ENCODE measurements around the gene KRTAP10-10. TPM values are rescaled to one million over a fixed set of nuclear protein-coding genes. Genes with fewer than 3 reads are reported as not detected.
"Not testable (repeated sequence)": the region's sequence is repeated elsewhere in the genome, so short reads cannot be mapped to it uniquely, and the experiment has no call there.

Gene KRTAP10-10
- total RNA-seq, 2 donors from 2014 or later, result not detected

DNA sequence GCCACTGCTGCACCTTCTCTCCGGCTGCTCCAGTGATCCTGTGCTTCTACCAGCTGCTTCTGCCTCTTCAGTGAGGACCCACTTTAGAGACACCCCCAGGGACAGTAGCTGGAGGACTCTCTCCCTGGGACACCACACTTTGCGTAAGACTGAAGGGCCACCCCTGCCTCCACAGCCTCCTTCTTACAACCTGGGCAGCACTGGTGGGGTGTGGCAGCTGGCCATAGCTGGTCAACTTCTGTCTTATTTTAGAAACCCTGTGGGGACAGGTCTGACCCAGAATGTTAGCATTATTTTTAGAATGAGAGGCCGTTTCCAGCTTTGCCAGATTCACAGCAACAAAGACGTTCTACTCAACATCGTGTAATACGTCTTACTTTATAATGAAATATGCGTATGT is 11.4 kb upstream of the KRTAP10-10 start:
- ATAC-seq (no peak), DNase-seq (ENCODE audit: low spot score) (no peak)
- H3K27me3 Mint-ChIP-seq, result no peaks in the 10 kb centered on the region
- H3K27ac Mint-ChIP-seq, result no peak overlapping the region
- peaks cover 31% of the 10 kb centered on the region for H3K9me3 Mint-ChIP-seq
- peaks cover 22 to 29% of the 10 kb centered on the region in 2 donors for H3K4me1 Mint-ChIP-seq (ENCODE audit: low read depth in 2 of 2)
- peaks cover 39% of the 10 kb centered on the region for H3K36me3 Mint-ChIP-seq
- H3K4me3 Mint-ChIP-seq, result no peak overlapping the region

DNA sequence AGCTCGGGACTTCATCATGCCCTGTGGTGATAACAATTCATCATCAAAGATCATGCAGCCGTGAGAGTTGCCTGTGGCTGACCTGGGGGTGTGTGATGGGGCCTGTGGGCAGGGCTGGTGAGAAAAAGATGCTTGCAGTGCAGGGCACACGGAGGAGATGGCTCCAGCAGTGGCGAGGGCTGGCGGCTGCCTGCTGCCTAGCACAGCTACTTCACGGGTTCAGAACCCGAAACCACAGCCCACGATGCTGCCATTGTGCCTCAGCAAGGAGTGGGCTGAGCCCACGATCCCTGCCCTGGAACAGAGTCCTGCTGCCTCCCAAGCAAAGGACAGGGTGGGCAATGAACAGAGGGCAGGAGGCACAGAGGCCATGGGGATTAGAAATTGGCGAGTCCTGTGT is 10.9 kb upstream of the KRTAP10-10 start:
- Mint-ChIP-seq H3K36me3 (peaks cover 42% of the 10 kb centered on the region), H3K4me1 (ENCODE audit: low read depth in 2 of 2) (peaks cover 24 to 30% of the 10 kb centered on the region in 2 donors), H3K9me3 (peaks cover 35% of the 10 kb centered on the region), H3K4me3 (no peak overlapping the region), H3K27ac (no peak overlapping the region), H3K27me3 (no peaks in the 10 kb centered on the region)
- peak; percentile 70 to 75 for ATAC-seq
- no peak for DNase-seq (ENCODE audit: low spot score)

- no peak within 1 kb of the TSS for H3K27ac Mint-ChIP-seq
- peak within 1 kb of the TSS; percentile 25 for H3K4me3 Mint-ChIP-seq
- peaks cover 39% of the 10 kb centered on the region for H3K9me3 Mint-ChIP-seq
- no peaks in the 10 kb centered on the region for H3K27me3 Mint-ChIP-seq
- peaks cover 46% of the 10 kb centered on the region for H3K36me3 Mint-ChIP-seq
- no peak for DNase-seq (ENCODE audit: low spot score)
- no peak for ATAC-seq
- H3K4me1 Mint-ChIP-seq (ENCODE audit: low read depth in 2 of 2), result peaks cover 24 to 30% of the 10 kb centered on the region in 2 donors
Measured at GRCh38 chr21:44626673-44627143, 10.4 kb upstream of the KRTAP10-10 start, which contains the start of gene KRTAP10-9. TSS of gene KRTAP10-9 (plus strand) at chr21:44627093. CDS start at chr21:44627172, 79 bp downstream.

GRCh38 chr21:44627181-44627822 is 9.9 kb upstream of the KRTAP10-10 start:
- Mint-ChIP-seq H3K4me3 (peak overlapping the region; percentile 25), H3K36me3 (peaks cover 50% of the 10 kb centered on the region), H3K4me1 (ENCODE audit: low read depth in 2 of 2) (peaks cover 24 to 30% of the 10 kb centered on the region in 2 donors), H3K9me3 (peaks cover 42% of the 10 kb centered on the region)
- not testable (repeated sequence) for DNase-seq (ENCODE audit: low spot score); H3K27me3 Mint-ChIP-seq; H3K27ac Mint-ChIP-seq; ATAC-seq

GRCh38 chr21:44627831-44628233 is 9.3 kb upstream of the KRTAP10-10 start:
- Mint-ChIP-seq H3K9me3 (peaks cover 38% of the 10 kb centered on the region), H3K36me3 (peaks cover 46% of the 10 kb centered on the region), H3K4me1 (ENCODE audit: low read depth in 2 of 2) (peaks cover 24 to 30% of the 10 kb centered on the region in 2 donors)
- not testable (repeated sequence) for DNase-seq (ENCODE audit: low spot score); ATAC-seq; H3K4me3 Mint-ChIP-seq; H3K27ac Mint-ChIP-seq; H3K27me3 Mint-ChIP-seq

DNA sequence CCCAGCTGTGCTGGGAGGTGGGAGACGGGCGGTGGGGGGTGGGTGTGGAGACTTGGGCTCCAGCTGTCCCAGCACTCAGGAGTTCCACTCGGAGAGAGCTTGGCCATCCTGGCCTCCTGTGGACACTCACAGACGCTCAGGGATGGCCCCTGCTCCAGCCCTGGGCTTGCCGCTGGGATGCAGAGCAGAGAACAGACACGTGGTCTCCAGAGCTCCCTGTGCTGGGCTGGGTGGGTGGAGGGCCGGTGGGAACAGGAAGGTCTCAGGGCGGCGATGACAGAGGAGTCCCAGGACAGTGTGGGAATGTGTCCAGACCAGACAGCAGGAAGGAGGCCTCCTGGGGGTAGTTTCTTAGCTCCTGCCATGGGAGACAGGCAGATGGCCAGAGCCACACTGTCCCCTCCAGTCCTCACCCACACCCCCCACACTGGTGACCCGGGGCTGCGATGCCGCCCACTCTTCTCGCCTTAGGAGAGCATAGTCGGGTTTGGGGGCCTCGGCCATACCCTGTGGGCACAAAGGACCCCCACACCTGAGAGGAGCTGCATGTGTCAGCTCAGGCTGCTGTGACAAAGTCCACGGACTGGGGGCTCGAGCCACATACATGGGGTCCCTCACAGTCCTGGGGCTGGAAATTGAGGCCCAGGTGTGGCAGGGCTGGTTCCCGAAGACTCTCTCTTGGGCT is 8.3 kb upstream of the KRTAP10-10 start:
- DNase-seq (ENCODE audit: low spot score) (no peak), ATAC-seq (no peak)
- peaks cover 37% of the 10 kb centered on the region for H3K9me3 Mint-ChIP-seq
- H3K4me1 Mint-ChIP-seq (ENCODE audit: low read depth in 2 of 2), result peaks cover 24 to 30% of the 10 kb centered on the region in 2 donors
- peaks cover 43% of the 10 kb centered on the region for H3K36me3 Mint-ChIP-seq
- no peak overlapping the region for H3K4me3 Mint-ChIP-seq
- no peak overlapping the region for H3K27ac Mint-ChIP-seq
- H3K27me3 Mint-ChIP-seq, result no peaks in the 10 kb centered on the region

GRCh38 chr21:44630440-44630839 is 6.7 kb upstream of the KRTAP10-10 start:
- H3K9me3 Mint-ChIP-seq, result peaks cover 32% of the 10 kb centered on the region
- no peak for ATAC-seq
- H3K4me1 Mint-ChIP-seq (ENCODE audit: low read depth in 2 of 2), result peaks cover 24 to 30% of the 10 kb centered on the region in 2 donors
- H3K36me3 Mint-ChIP-seq, result peaks cover 32% of the 10 kb centered on the region
- H3K4me3 Mint-ChIP-seq, result peak overlapping the region; percentile 56
- H3K27ac Mint-ChIP-seq, result peak overlapping the region; percentile 43 to 81
- no peak for DNase-seq (ENCODE audit: low spot score)
- H3K27me3 Mint-ChIP-seq, result peaks cover 0 to 4% of the 10 kb centered on the region in 2 donors

GRCh38 chr21:44632067-44632466 is 5.1 kb upstream of the KRTAP10-10 start:
- Mint-ChIP-seq H3K9me3 (peaks cover 32% of the 10 kb centered on the region), H3K27ac (no peak overlapping the region), H3K27me3 (peaks cover 0 to 6% of the 10 kb centered on the region in 2 donors), H3K4me1 (ENCODE audit: low read depth in 2 of 2) (peaks cover 17 to 22% of the 10 kb centered on the region in 2 donors), H3K36me3 (peaks cover 32% of the 10 kb centered on the region), H3K4me3 (no peak overlapping the region)
- ATAC-seq (no peak), DNase-seq (ENCODE audit: low spot score) (no peak)

DNA sequence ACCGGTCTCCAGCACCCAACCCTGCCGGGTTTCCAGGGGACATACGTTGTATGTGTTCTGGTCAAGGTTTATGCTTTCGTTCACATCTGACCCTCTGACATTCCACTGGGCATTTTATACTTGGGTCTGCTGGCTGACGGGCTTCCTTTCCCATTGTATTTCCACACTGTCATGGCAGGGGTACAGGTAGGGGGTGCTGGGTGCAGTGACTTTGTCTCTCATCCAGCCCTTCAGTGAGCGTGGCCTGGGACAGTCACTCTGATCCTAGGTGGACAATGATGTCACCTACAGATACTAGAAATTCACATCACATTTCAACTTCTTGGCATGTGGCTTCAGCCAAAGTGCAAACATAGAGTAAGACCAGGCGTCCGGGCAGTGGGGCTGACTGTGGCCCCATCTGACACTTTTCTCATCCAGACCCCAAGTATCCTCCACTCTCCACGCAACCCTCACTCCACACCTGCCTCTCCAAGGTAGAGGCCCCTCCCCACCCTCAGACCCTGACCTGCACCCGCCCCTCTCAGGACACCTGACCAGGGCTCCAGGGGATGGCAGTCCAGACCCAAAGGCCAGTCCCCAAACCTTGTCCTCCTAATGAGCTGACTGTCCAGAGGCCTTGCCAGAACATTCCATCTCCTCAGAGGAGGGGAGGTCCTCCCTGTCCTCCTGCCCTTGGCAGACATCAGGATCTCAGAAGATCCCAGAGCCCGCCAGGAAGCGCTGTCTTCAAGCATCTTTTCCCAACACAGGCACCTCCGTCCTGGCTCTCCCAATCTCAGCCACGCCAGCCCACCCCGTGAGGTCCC is 743 bp upstream of the KRTAP10-10 start:
- Mint-ChIP-seq H3K27me3 (peaks cover 7 to 20% of the 10 kb centered on the region in 2 donors), H3K4me1 (ENCODE audit: low read depth in 2 of 2) (no peaks in the 10 kb centered on the region), H3K4me3 (no peak overlapping the region), H3K27ac (no peak overlapping the region), H3K9me3 (peaks cover 21% of the 10 kb centered on the region), H3K36me3 (peaks cover 26% of the 10 kb centered on the region)
- no peak for DNase-seq (ENCODE audit: low spot score)
- ATAC-seq, result no peak

DNA sequence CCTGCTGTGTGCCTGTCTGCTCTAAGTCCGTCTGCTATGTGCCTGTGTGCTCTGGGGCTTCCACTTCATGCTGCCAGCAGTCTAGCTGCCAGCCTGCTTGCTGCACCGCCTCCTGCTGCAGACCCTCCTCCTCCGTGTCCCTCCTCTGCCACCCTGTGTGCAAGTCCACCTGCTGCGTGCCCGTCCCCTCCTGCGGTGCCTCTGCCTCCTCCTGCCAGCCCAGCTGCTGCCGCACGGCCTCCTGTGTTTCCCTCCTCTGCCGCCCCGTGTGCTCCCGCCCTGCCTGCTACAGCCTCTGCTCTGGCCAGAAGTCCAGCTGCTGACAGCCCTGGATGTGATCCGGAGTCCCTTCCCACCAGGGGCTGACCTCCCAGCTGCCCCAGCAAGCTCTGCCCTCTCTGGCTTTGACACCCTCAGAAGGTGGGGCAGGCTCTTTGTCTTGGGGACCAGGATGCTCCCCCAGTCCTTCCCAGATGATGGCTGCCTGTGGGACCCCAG is 744 bp downstream of the KRTAP10-10 start:
- not testable (repeated sequence) for H3K27ac Mint-ChIP-seq; DNase-seq (ENCODE audit: low spot score); ATAC-seq; H3K4me1 Mint-ChIP-seq (ENCODE audit: low read depth in 2 of 2); H3K4me3 Mint-ChIP-seq
- Mint-ChIP-seq H3K9me3 (peaks cover 16% of the 10 kb centered on the region), H3K36me3 (peaks cover 18% of the 10 kb centered on the region), H3K27me3 (peaks cover 9 to 26% of the 10 kb centered on the region in 2 donors)

DNA sequence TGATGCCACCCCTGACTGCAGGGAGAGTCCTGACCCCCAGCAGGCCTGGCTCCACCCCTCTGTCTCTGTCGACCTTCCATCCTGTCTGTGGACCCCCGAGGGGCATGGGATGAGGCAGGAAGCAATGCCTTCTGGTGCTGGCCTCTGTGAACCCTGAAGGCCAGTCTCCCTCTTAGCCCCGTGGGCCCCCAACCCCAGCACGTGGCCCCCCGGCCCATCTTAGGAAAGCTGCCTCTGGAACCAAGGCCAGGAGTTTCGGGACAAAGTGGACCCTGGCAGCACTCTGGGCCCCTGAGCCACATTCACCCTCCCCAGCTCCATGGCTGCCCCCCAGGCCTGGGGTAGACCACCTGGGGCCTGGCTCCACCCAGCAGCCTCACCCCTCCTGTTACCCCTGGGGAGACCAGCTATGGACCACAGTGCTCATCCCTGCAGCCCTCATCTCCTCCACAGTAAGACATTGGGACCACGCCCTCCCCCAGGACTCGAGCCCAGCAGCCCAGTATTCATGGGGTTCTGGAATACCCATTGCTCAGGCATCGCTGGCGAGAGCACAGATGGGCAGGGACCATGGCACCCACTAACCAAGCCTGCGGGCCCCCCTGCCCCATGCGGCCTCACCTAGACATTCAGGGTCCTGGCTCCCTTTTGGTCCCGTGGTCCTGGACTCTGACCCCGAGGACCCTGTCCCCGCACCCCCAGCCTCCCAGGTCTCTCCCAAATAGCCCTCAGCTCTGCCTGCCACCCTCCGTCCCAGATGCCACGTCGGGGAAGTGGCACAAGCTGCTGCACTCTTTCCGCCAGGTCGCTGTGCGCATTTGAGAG is 1.6 kb downstream of the KRTAP10-10 start:
- ATAC-seq; H3K4me3 Mint-ChIP-seq; H3K27ac Mint-ChIP-seq; H3K4me1 Mint-ChIP-seq (ENCODE audit: low read depth in 2 of 2); DNase-seq (ENCODE audit: low spot score): not testable (repeated sequence)
- Mint-ChIP-seq H3K9me3 (peaks cover 15% of the 10 kb centered on the region), H3K36me3 (peaks cover 17% of the 10 kb centered on the region), H3K27me3 (peaks cover 9 to 27% of the 10 kb centered on the region in 2 donors)

DNA sequence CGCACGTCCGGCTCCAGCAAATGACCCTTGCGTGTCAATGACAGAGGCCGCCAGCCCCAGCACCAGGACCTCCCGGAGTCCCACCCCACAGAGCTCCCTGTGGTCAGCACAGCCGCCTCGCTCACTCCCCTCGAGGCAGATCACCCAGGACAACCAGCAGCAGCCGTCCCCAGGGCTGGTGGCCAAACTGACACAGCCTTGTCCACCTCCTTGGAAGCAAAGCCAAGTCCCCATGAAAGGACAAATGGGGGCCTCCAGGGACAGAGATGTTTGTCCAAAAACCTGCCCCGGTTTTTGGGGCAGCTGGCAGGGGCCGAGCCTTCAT is 2.1 kb downstream of the KRTAP10-10 start:
- ATAC-seq, result no peak
- Mint-ChIP-seq H3K27me3 (peaks cover 9 to 27% of the 10 kb centered on the region in 2 donors), H3K36me3 (peaks cover 20% of the 10 kb centered on the region), H3K4me1 (ENCODE audit: low read depth in 2 of 2) (peaks cover 0 to 3% of the 10 kb centered on the region in 2 donors), H3K27ac (no peak overlapping the region), H3K4me3 (no peak overlapping the region), H3K9me3 (peaks cover 15% of the 10 kb centered on the region)
- DNase-seq (ENCODE audit: low spot score), result no peak

DNA sequence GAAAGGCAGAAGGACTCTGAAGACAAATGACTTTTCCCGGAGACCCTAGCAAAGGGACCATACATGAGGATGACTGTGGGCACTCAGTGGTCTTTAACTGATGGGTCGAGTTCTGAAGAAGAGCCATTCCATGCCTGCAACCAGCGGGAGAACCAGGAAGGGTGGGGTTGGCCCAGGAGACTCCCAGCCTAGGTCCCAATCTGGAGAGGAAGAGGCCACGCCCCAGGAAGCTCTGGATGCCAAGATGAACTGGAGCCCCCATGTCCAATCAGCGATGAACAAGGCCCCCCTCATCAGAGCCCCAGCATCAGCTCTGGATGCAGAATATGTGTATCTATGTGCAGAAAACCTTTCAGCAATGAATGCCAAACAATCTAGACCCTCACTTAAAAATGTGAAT is 3.6 kb downstream of the KRTAP10-10 start:
- peaks cover 0 to 3% of the 10 kb centered on the region in 2 donors for H3K4me1 Mint-ChIP-seq (ENCODE audit: low read depth in 2 of 2)
- peaks cover 28% of the 10 kb centered on the region for H3K36me3 Mint-ChIP-seq
- H3K9me3 Mint-ChIP-seq, result peaks cover 17% of the 10 kb centered on the region
- H3K4me3 Mint-ChIP-seq, result no peak overlapping the region
- no peak for DNase-seq (ENCODE audit: low spot score)
- H3K27me3 Mint-ChIP-seq, result peaks cover 9 to 23% of the 10 kb centered on the region in 2 donors
- no peak overlapping the region for H3K27ac Mint-ChIP-seq
- no peak for ATAC-seq
